H9 (cell line): ENCODE results near the gene CXCL8. TPM values are rescaled to one million over a fixed set of nuclear protein-coding genes. Genes with fewer than 3 reads are reported as not detected.

Experiments
- DNase-seq: peaks from one replicate; pipeline ENCODE4 v3.0.0-alpha.2; 2017
- H2AFZ ChIP-seq: one replicate; pipeline ENCODE4 v1.6.1; 2013; ENCODE audit warnings: mild to moderate bottlenecking, low read length, control low read depth, moderate library complexity
- H2AK5ac ChIP-seq: 2 replicates; pipeline ENCODE4 v1.6.1; 2013; ENCODE audit warnings: low read length, control low read depth, mixed read lengths; ENCODE audit not compliant: insufficient read length
- H2BK120ac ChIP-seq: one replicate; pipeline ENCODE4 v1.6.1; 2013; ENCODE audit warnings: low read depth, mild to moderate bottlenecking, low read length, control low read depth, inconsistent platforms; ENCODE audit not compliant: poor library complexity, severe bottlenecking
- H2BK12ac ChIP-seq: 2 replicates; pipeline ENCODE4 v1.6.1; 2013; ENCODE audit warnings: low read length, control low read depth, mixed read lengths, low read depth; ENCODE audit not compliant: insufficient read length
- H2BK15ac ChIP-seq: 2 replicates; pipeline ENCODE4 v1.6.1; 2013; ENCODE audit warnings: low read depth, low read length, control low read depth
- H2BK20ac ChIP-seq: one replicate; pipeline ENCODE4 v1.6.1; 2013; ENCODE audit warnings: low read depth, mild to moderate bottlenecking, low read length, control low read depth, inconsistent platforms; ENCODE audit not compliant: poor library complexity, severe bottlenecking
- H2BK5ac ChIP-seq: 2 replicates; pipeline ENCODE4 v1.6.1; 2013; ENCODE audit warnings: low read length, control low read depth, mixed read lengths; ENCODE audit not compliant: insufficient read length
- H3K14ac ChIP-seq: 2 replicates; pipeline ENCODE4 v1.6.1; 2013; ENCODE audit warnings: low read length, control low read depth; ENCODE audit not compliant: insufficient read depth
- H3K18ac ChIP-seq: 2 replicates; pipeline ENCODE4 v1.6.1; 2013; ENCODE audit warnings: low read depth, mild to moderate bottlenecking, mixed read lengths, low read length, control low read depth; ENCODE audit not compliant: insufficient read length
- H3K23ac ChIP-seq: 2 replicates; pipeline ENCODE4 v1.6.1; 2013; ENCODE audit warnings: low read length, control low read depth, mixed read lengths, low read depth; ENCODE audit not compliant: insufficient read length
- H3K23me2 ChIP-seq: 2 replicates; pipeline ENCODE4 v1.6.1; 2013; ENCODE audit warnings: low read depth, mild to moderate bottlenecking, mixed read lengths, low read length, control low read depth; ENCODE audit not compliant: insufficient read length, poor library complexity, severe bottlenecking
- H3K27ac ChIP-seq: 2 replicates; pipeline ENCODE4 v1.5.1; 2013; ENCODE audit warnings: low read length, control low read depth, mixed read lengths, low read depth; ENCODE audit not compliant: insufficient read length
- H3K27me3 ChIP-seq: 2 replicates; pipeline ENCODE4 v1.6.1; 2013; ENCODE audit warnings: low read length, control low read depth, inconsistent platforms; ENCODE audit not compliant: insufficient read depth
- H3K4ac ChIP-seq: 2 replicates; pipeline ENCODE4 v1.6.1; 2013; ENCODE audit warnings: low read depth, mild to moderate bottlenecking, control low read depth, inconsistent platforms, low read length, moderate library complexity
- H3K4me1 ChIP-seq: 2 replicates; pipeline ENCODE4 v1.6.1; 2013; ENCODE audit warnings: low read length, control low read depth, inconsistent platforms; ENCODE audit not compliant: insufficient read depth
- H3K4me2 ChIP-seq: 2 replicates; pipeline ENCODE4 v1.6.1; 2013; ENCODE audit warnings: low read length, control low read depth, mixed read lengths; ENCODE audit not compliant: insufficient read length, insufficient read depth
- H3K56ac ChIP-seq: 2 replicates; pipeline ENCODE4 v1.6.1; 2013; ENCODE audit warnings: low read depth, mild to moderate bottlenecking, mixed read lengths, low read length, control low read depth; ENCODE audit not compliant: insufficient read length
- H3K79me1 ChIP-seq: 2 replicates; pipeline ENCODE4 v1.6.1; 2013; ENCODE audit warnings: low read depth, mild to moderate bottlenecking, moderate library complexity, low read length, control low read depth, inconsistent platforms; ENCODE audit not compliant: insufficient read depth, poor library complexity, severe bottlenecking
- H3K79me2 ChIP-seq: 2 replicates; pipeline ENCODE4 v1.6.1; 2013; ENCODE audit warnings: low read length, control low read depth, inconsistent platforms; ENCODE audit not compliant: insufficient read depth
- H3K9ac ChIP-seq: 2 replicates; pipeline ENCODE4 v1.6.1; 2013; ENCODE audit warnings: low read length, control low read depth, mixed read lengths; ENCODE audit not compliant: insufficient read length; ENCODE audit errors: extremely low read depth
- H3K9me3 ChIP-seq: one replicate; pipeline ENCODE4 v1.6.1; 2013; ENCODE audit warnings: low read depth, low read length, inconsistent platforms; ENCODE audit not compliant: control insufficient read depth
- H3T11ph ChIP-seq: one replicate; pipeline ENCODE4 v1.6.1; 2013; ENCODE audit warnings: mild to moderate bottlenecking, low read length, control low read depth, inconsistent platforms
- H4K20me1 ChIP-seq: one replicate; pipeline ENCODE4 v1.6.1; 2013; ENCODE audit not compliant: control insufficient read depth, insufficient read length, insufficient read depth
- H4K5ac ChIP-seq: 2 replicates; pipeline ENCODE4 v1.6.1; 2013; ENCODE audit warnings: low read depth, mild to moderate bottlenecking, mixed read lengths, low read length, control low read depth; ENCODE audit not compliant: insufficient read length
- H4K8ac ChIP-seq: replicated peaks from 2 replicates; pipeline ENCODE4 v1.6.1; 2013; ENCODE audit warnings: low read length, control low read depth, mixed read lengths, low read depth; ENCODE audit not compliant: insufficient read length
- H4K91ac ChIP-seq: 2 replicates; pipeline ENCODE4 v1.6.1; 2013; ENCODE audit warnings: low read depth, mild to moderate bottlenecking, moderate library complexity, mixed read lengths, low read length, control low read depth; ENCODE audit not compliant: insufficient read length
- H3K27ac Mint-ChIP-seq, 3 experiments: 2 replicates in 2 of 3; 3 replicates in 1 of 3; pipeline ENCODE4 v1.8.0; 2020 to 2021; ENCODE audit warnings: mixed read lengths in 3 of 3, mild to moderate bottlenecking in 1 of 3, moderate library complexity in 1 of 3
- H3K27me3 Mint-ChIP-seq: 2 replicates; pipeline ENCODE4 v1.8.0; 2021; ENCODE audit warnings: low read depth, mild to moderate bottlenecking, moderate library complexity, mixed read lengths
- H3K36me3 Mint-ChIP-seq, 3 experiments: 2 replicates in 2 of 3; 3 replicates in 1 of 3; pipeline ENCODE4 v1.8.0; 2020 to 2021; ENCODE audit warnings: low read depth in 3 of 3, mixed read lengths in 3 of 3; ENCODE audit not compliant: insufficient read depth in 1 of 3
- H3K4me1 Mint-ChIP-seq, 2 experiments: 2 replicates each; pipeline ENCODE4 v1.8.0; 2020; ENCODE audit warnings: mixed read lengths in 2 of 2
- H3K4me3 Mint-ChIP-seq, 2 experiments: 2 replicates in 1 of 2; 3 replicates in 1 of 2; pipeline ENCODE4 v1.8.0; 2020 to 2021; ENCODE audit warnings: mild to moderate bottlenecking in 2 of 2, mixed read lengths in 2 of 2, moderate library complexity in 1 of 2
- H3K9me3 Mint-ChIP-seq, 2 experiments: 2 replicates in 1 of 2; 3 replicates in 1 of 2; pipeline ENCODE4 v1.8.0; 2020; ENCODE audit warnings: mild to moderate bottlenecking in 2 of 2, mixed read lengths in 2 of 2, moderate library complexity in 1 of 2
- CTCF ChIP-seq: fragments of 200-600 bp; sonication (generic); conservative IDR thresholded peaks from 3 replicates; pipeline ENCODE4 v1.8.0; 2021; ENCODE audit warnings: antibody characterized with exemption, mild to moderate bottlenecking
- WGBS: extraction: QIAGEN DNeasy Blood & Tissue Kit; methylation state at CpG from one replicate; pipeline ENCODE4 v1.1.7; 2013; ENCODE audit warnings: missing lambda C conversion rate, low lambda C conversion rate, mixed read lengths; ENCODE audit not compliant: insufficient read length; ENCODE audit errors: extremely low coverage; 5-methylcytosine and 5-hydroxymethylcytosine counted together
- total RNA-seq: library from RNA; stranded (reverse); gene quantifications from 2 replicates; pipeline ENCODE4 v1.2.1, GENCODE V29; 2021

Gene CXCL8
- total RNA-seq, 1 experiment from 2014 or later, result not detected

GRCh38 chr4:73759357-73759756 lies 19.0 kb downstream of the CXCL8 start:
- Mint-ChIP-seq H3K4me3 (no peak overlapping the region), H3K27me3 (peaks cover 4% of the 10 kb centered on the region), H3K36me3 (no peaks in the 10 kb centered on the region), H3K27ac (no peak overlapping the region), H3K9me3 (no peaks in the 10 kb centered on the region), H3K4me1 (no peaks in the 10 kb centered on the region)
- H3T11ph ChIP-seq, result no peak overlapping the region
- H2BK15ac ChIP-seq, result no peak overlapping the region
- no peak overlapping the region for H3K27ac ChIP-seq
- no peak overlapping the region for H2BK20ac ChIP-seq
- DNase-seq, result no peak
- no peak overlapping the region for H3K4me2 ChIP-seq
- H2BK12ac ChIP-seq, result no peak overlapping the region
- no peaks in the 10 kb centered on the region for H3K79me1 ChIP-seq
- no CpG with 5 or more reads among the region's 2 CpGs for WGBS
- H3K4me1 ChIP-seq, result no peaks in the 10 kb centered on the region
- no peak for TF ChIP-seq CTCF
- no peaks in the 10 kb centered on the region for H3K9me3 ChIP-seq
- H3K14ac ChIP-seq, result no peak overlapping the region
- H3K9ac ChIP-seq, result no peak overlapping the region
- no peaks in the 10 kb centered on the region for H3K23me2 ChIP-seq
- H3K56ac ChIP-seq, result no peak overlapping the region
- H3K4ac ChIP-seq, result no peak overlapping the region
- no peaks in the 10 kb centered on the region for H3K27me3 ChIP-seq
- no peak overlapping the region for H2AK5ac ChIP-seq
- H4K20me1 ChIP-seq, result no peaks in the 10 kb centered on the region
- H3K18ac ChIP-seq, result no peak overlapping the region
- H4K91ac ChIP-seq, result no peak overlapping the region
- no peak overlapping the region for H4K5ac ChIP-seq
- no peak overlapping the region for H4K8ac ChIP-seq
- H2AFZ ChIP-seq, result no peak overlapping the region
- H2BK120ac ChIP-seq, result no peak overlapping the region
- no peak overlapping the region for H3K23ac ChIP-seq
- no peak overlapping the region for H2BK5ac ChIP-seq
- no peaks in the 10 kb centered on the region for H3K79me2 ChIP-seq
